ENCODE results near the gene DAAM1.

Gene DAAM1

GRCh38 chr14:59256331-59256730 lies 67.9 kb downstream of the DAAM1 start:
- DNase-seq (ENCODE audit: low read depth): no peak

GRCh38 chr14:59261334-59261733 lies 72.9 kb downstream of the DAAM1 start:
- DNase-seq (ENCODE audit: low read depth): no peak

GRCh38 chr14:59262717-59263454 lies 74.4 kb downstream of the DAAM1 start:
- no peak for DNase-seq (ENCODE audit: low read depth)

- DNase-seq (ENCODE audit: low read depth): no peak
Measured at GRCh38 chr14:59265808-59266207, 77.3 kb downstream of the DAAM1 start.

GRCh38 chr14:59267046-59267445 lies 78.6 kb downstream of the DAAM1 start:
- no peak for DNase-seq (ENCODE audit: low read depth)

- no peak for DNase-seq (ENCODE audit: low read depth)
Measured at GRCh38 chr14:59268011-59268410, 79.5 kb downstream of the DAAM1 start.

GRCh38 chr14:59268858-59269257 lies 80.4 kb downstream of the DAAM1 start:
- DNase-seq (ENCODE audit: low read depth): no peak

- no peak for DNase-seq (ENCODE audit: low read depth)
Measured at GRCh38 chr14:59269466-59269865, 81.0 kb downstream of the DAAM1 start.

- no peak for DNase-seq (ENCODE audit: low read depth)
Measured at GRCh38 chr14:59271256-59271655, 82.8 kb downstream of the DAAM1 start.

GRCh38 chr14:59271734-59272133 lies 83.3 kb downstream of the DAAM1 start:
- DNase-seq (ENCODE audit: low read depth): no peak

- no peak for DNase-seq (ENCODE audit: low read depth)
Measured at GRCh38 chr14:59272633-59273032, 84.2 kb downstream of the DAAM1 start.

- no peak for DNase-seq (ENCODE audit: low read depth)
Measured at GRCh38 chr14:59273737-59274136, 85.3 kb downstream of the DAAM1 start.

- no peak for DNase-seq (ENCODE audit: low read depth)
Measured at GRCh38 chr14:59274991-59275391, 86.5 kb downstream of the DAAM1 start.

- no peak for DNase-seq (ENCODE audit: low read depth)
Measured at GRCh38 chr14:59275668-59276067, 87.2 kb downstream of the DAAM1 start.

- no peak for DNase-seq (ENCODE audit: low read depth)
Measured at GRCh38 chr14:59276235-59276634, 87.8 kb downstream of the DAAM1 start.

- DNase-seq (ENCODE audit: low read depth): no peak
Measured at GRCh38 chr14:59277659-59278058, 89.2 kb downstream of the DAAM1 start.

- no peak for DNase-seq (ENCODE audit: low read depth)
Measured at GRCh38 chr14:59278111-59278510, 89.6 kb downstream of the DAAM1 start.

- no peak for DNase-seq (ENCODE audit: low read depth)
Measured at GRCh38 chr14:59280961-59281360, 92.5 kb downstream of the DAAM1 start.

- no peak for DNase-seq (ENCODE audit: low read depth)
Measured at GRCh38 chr14:59281609-59282377, 93.3 kb downstream of the DAAM1 start.

GRCh38 chr14:59282378-59282765 lies 93.9 kb downstream of the DAAM1 start:
- DNase-seq (ENCODE audit: low read depth): no peak

- no peak for DNase-seq (ENCODE audit: low read depth)
Measured at GRCh38 chr14:59283361-59283760, 94.9 kb downstream of the DAAM1 start.

- no peak for DNase-seq (ENCODE audit: low read depth)
Measured at GRCh38 chr14:59284059-59284458, 95.6 kb downstream of the DAAM1 start.

- no peak for DNase-seq (ENCODE audit: low read depth)
Measured at GRCh38 chr14:59292028-59292427, 103.6 kb downstream of the DAAM1 start.

Data from activated T-cell treated with anti-CD3 and anti-CD28 coated beads for 24 hours (primary cell).